ENCODE data around the gene PDCD5. TPM values are rescaled to one million over a fixed set of nuclear protein-coding genes. Genes with fewer than 3 reads are reported as not detected.

Gene PDCD5
- total RNA-seq, 1 experiment from 2014 or later = 127 TPM

- no peak overlapping the region for H3K4me2 ChIP-seq
- no peaks in the 10 kb centered on the region for H3K27me3 ChIP-seq (ENCODE audit: insufficient read depth, low read depth)
- ChIA-PET CTCF (no interaction called here), POLR2A (ENCODE audit: unreplicated experiment) (no interaction called here)
- no peak for TF ChIP-seq CTCF (conservative IDR thresholded peaks at IDR 0.05)
- no peak for TF ChIP-seq EZH2 (IDR thresholded peaks at IDR 0.05; ENCODE audit: low read depth)
- H3K9me2 ChIP-seq (ENCODE audit: insufficient read depth) = no peaks in the 10 kb centered on the region
- H3K4me3 ChIP-seq = no peak overlapping the region
- no TSS peak for BruUV-seq (replicated peaks)
- intact Hi-C loops (cut with micrococcal nuclease; ENCODE audit: unreplicated experiment) = no loop called here
- no peak for DNase-seq
- H2AFZ ChIP-seq = no peak overlapping the region
- H3K36me3 ChIP-seq (ENCODE audit: low read depth) = peaks cover 7% of the 10 kb centered on the region; the same call in 1 of the 2 replicates
- no peaks in the 10 kb centered on the region for H3K4me1 ChIP-seq (replicated peaks; ENCODE audit: insufficient read depth)
- no peaks in the 10 kb centered on the region for H3F3A ChIP-seq (ENCODE audit: insufficient read depth, low read depth)
- H3K27ac ChIP-seq = no peak overlapping the region
- no peaks in the 10 kb centered on the region; the same call in 1 of the 2 replicates for H4K20me1 ChIP-seq (ENCODE audit: insufficient read depth)
- H3K9me3 ChIP-seq (ENCODE audit: insufficient read depth, low read depth) = no peaks in the 10 kb centered on the region
- H3K79me2 ChIP-seq (ENCODE audit: low read depth) = no peaks in the 10 kb centered on the region
Observed at GRCh38 chr19:32611161-32611560, 30.2 kb downstream of the PDCD5 start.

GRCh38 chr19:32613008-32613407, 32.0 kb downstream of the PDCD5 start:
- Histone ChIP-seq H3K79me2 (ENCODE audit: low read depth) (no peaks in the 10 kb centered on the region), H3K9me3 (ENCODE audit: insufficient read depth, low read depth) (no peaks in the 10 kb centered on the region), H3K4me3 (no peak overlapping the region), H3K9me2 (ENCODE audit: insufficient read depth) (no peaks in the 10 kb centered on the region), H2AFZ (no peak overlapping the region), H3F3A (ENCODE audit: insufficient read depth, low read depth) (no peaks in the 10 kb centered on the region), H4K20me1 (ENCODE audit: insufficient read depth) (no peaks in the 10 kb centered on the region; the same call in 1 of the 2 replicates), H3K4me1 (replicated peaks; ENCODE audit: insufficient read depth) (no peaks in the 10 kb centered on the region), H3K27me3 (ENCODE audit: insufficient read depth, low read depth) (no peaks in the 10 kb centered on the region), H3K36me3 (ENCODE audit: low read depth) (peaks cover 7% of the 10 kb centered on the region; the same call in 1 of the 2 replicates), H3K4me2 (no peak overlapping the region), H3K27ac (no peak overlapping the region)
- intact Hi-C loops (cut with micrococcal nuclease; ENCODE audit: unreplicated experiment) = no loop called here
- no peak for DNase-seq
- ChIA-PET CTCF (no interaction called here), POLR2A (ENCODE audit: unreplicated experiment) (no interaction called here)
- BruUV-seq (replicated peaks) = no TSS peak
- TF ChIP-seq CTCF (conservative IDR thresholded peaks at IDR 0.05) = no peak
- no peak for TF ChIP-seq EZH2 (IDR thresholded peaks at IDR 0.05; ENCODE audit: low read depth)

- Histone ChIP-seq H4K20me1 (ENCODE audit: insufficient read depth) (no peaks in the 10 kb centered on the region; the same call in 1 of the 2 replicates), H3K9me3 (ENCODE audit: insufficient read depth, low read depth) (no peaks in the 10 kb centered on the region), H3K79me2 (ENCODE audit: low read depth) (no peaks in the 10 kb centered on the region), H3K4me2 (no peak overlapping the region), H3K27me3 (ENCODE audit: insufficient read depth, low read depth) (no peaks in the 10 kb centered on the region), H2AFZ (no peak overlapping the region), H3K27ac (no peak overlapping the region), H3K4me1 (replicated peaks; ENCODE audit: insufficient read depth) (no peaks in the 10 kb centered on the region), H3K36me3 (ENCODE audit: low read depth) (peaks cover 7% of the 10 kb centered on the region; the same call in 1 of the 2 replicates), H3F3A (ENCODE audit: insufficient read depth, low read depth) (no peaks in the 10 kb centered on the region), H3K9me2 (ENCODE audit: insufficient read depth) (no peaks in the 10 kb centered on the region), H3K4me3 (no peak overlapping the region)
- TF ChIP-seq CTCF (conservative IDR thresholded peaks at IDR 0.05) (no peak), EZH2 (IDR thresholded peaks at IDR 0.05; ENCODE audit: low read depth) (no peak)
- ChIA-PET POLR2A (ENCODE audit: unreplicated experiment) (no interaction called here), CTCF (no interaction called here)
- intact Hi-C loops (cut with micrococcal nuclease; ENCODE audit: unreplicated experiment) = no loop called here
- BruUV-seq (replicated peaks) = no TSS peak
- DNase-seq = no peak
Observed at GRCh38 chr19:32614916-32615315, 33.9 kb downstream of the PDCD5 start.

Data from PC-9 (cell line).